ENCODE data around the gene MLEC. TPM values are rescaled to one million over a fixed set of nuclear protein-coding genes. Genes with fewer than 3 reads are reported as not detected.

Gene MLEC
- total RNA-seq, 2 experiments from 2014 or later = 79.2 to 79.4 TPM

DNA sequence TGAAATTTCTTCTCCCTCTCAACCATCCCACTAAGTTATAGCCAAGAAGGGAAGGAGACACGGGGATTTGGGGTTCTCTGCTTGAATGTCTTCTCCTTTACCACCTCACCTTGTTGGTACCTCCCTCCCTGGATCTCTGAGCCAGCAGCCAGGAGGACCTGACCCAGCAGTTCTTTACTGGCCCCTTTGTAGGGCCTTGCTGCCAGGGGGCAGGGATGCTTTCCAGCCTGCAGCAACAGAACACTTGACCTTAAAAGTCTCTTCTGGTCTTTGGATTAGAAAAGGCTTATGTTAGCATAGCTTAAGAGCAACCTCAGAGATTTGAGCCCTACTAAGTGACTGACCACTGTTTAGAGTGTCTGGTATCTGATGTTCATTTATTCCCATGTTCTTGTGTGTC is 10.4 kb downstream of the MLEC start:
- no peak for ATAC-seq
- H3K27ac Mint-ChIP-seq = no peak overlapping the region
- POLR2A ChIA-PET = interaction anchor here (0.8 to 2.3 kb wide), 5 partner anchors 11 to 122 kb away, joined by 3 to 6 read pairs (median 4); partner anchors contain the start of gene MLEC

DNA sequence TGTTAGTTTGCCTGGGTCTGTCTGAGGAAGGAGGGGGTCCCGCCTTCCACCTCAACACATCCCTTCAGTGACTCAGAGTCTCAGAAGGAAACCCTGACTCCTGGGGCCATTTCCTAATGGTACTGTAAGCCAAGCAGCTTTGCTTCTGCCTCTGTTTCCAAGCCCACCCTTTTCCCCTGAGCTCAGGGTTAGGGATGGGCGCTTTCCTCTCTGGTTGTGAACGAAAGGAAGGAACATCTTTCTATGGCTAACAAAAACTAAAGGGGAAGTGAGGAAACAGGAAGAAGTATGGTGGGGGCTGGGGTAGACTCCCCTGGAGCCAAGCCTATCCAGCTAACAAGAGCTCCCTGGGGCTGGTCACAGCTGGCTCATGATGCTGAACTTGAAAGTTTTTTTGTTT is 11.7 kb downstream of the MLEC start:
- ATAC-seq = no peak
- no peaks in the 10 kb centered on the region for H3K4me1 Mint-ChIP-seq (ENCODE audit: low read depth)
- H3K36me3 Mint-ChIP-seq (ENCODE audit: low read depth) = peaks cover 44% of the 10 kb centered on the region
- no peak for TF ChIP-seq CTCF (IDR thresholded peaks at IDR 0.05)
- H3K27me3 Mint-ChIP-seq = no peaks in the 10 kb centered on the region
- no peak for DNase-seq
- no peaks in the 10 kb centered on the region for H3K9me3 Mint-ChIP-seq
- intact Hi-C loops (cut with micrococcal nuclease) = no loop called here
- H3K4me3 Mint-ChIP-seq = no peak overlapping the region
- no peak overlapping the region for H3K27ac Mint-ChIP-seq
- ChIA-PET POLR2A (interaction anchor here (2.0 to 2.3 kb wide), 2 partner anchors 11 to 52 kb away, joined by 4 to 6 read pairs; no protein-coding TSS in a partner anchor), CTCF (interaction anchor here (0.6 to 1.7 kb wide), 9 partner anchors 11 to 203 kb away, joined by 3 to 6 read pairs (median 3); partner anchors contain the start of gene DYNLL1)

More for the DNA sequence above, 10.4 kb downstream of the MLEC start:
- H3K4me1 Mint-ChIP-seq (ENCODE audit: low read depth) = peaks cover 7% of the 10 kb centered on the region
- no peak overlapping the region for H3K4me3 Mint-ChIP-seq
- intact Hi-C loops (cut with micrococcal nuclease) = no loop called here
- no peaks in the 10 kb centered on the region for H3K27me3 Mint-ChIP-seq
- no peak for DNase-seq
- CTCF ChIA-PET = interaction anchor here (0.8 to 1.3 kb wide), 4 partner anchors 9 to 115 kb away, joined by 3 to 6 read pairs (median 5); no protein-coding TSS in a partner anchor
- TF ChIP-seq CTCF (IDR thresholded peaks at IDR 0.05) = no peak
- H3K36me3 Mint-ChIP-seq (ENCODE audit: low read depth) = peaks cover 43% of the 10 kb centered on the region
- no peaks in the 10 kb centered on the region for H3K9me3 Mint-ChIP-seq

GRCh38 chr12:120699553-120699952 is 12.6 kb downstream of the MLEC start:
- DNase-seq (no peak), ATAC-seq (no peak)
- H3K36me3 Mint-ChIP-seq (ENCODE audit: low read depth) = peaks cover 40% of the 10 kb centered on the region
- intact Hi-C loops (cut with micrococcal nuclease) = no loop called here
- H3K27me3 Mint-ChIP-seq = no peaks in the 10 kb centered on the region
- ChIA-PET CTCF (interaction anchor here (0.6 to 1.7 kb wide), 6 partner anchors 11 to 203 kb away, joined by 3 to 4 read pairs (median 3); partner anchors contain the start of genes DYNLL1 and UNC119B), POLR2A (interaction anchor here (0.6 to 2.4 kb wide), 4 partner anchors 10 to 246 kb away, joined by 3 to 10 read pairs (median 4); partner anchors contain the start of gene UNC119B)
- no peaks in the 10 kb centered on the region for H3K4me1 Mint-ChIP-seq (ENCODE audit: low read depth)
- no peak overlapping the region for H3K27ac Mint-ChIP-seq
- H3K4me3 Mint-ChIP-seq = no peak overlapping the region
- no peaks in the 10 kb centered on the region for H3K9me3 Mint-ChIP-seq
- TF ChIP-seq CTCF (IDR thresholded peaks at IDR 0.05) = no peak

- ChIA-PET POLR2A (interaction anchor here (1.2 to 2.4 kb wide), 2 partner anchors 8 to 11 kb away, joined by 3 to 10 read pairs; partner anchors contain the start of gene UNC119B), CTCF (interaction anchor here (0.8 to 1.5 kb wide), 5 partner anchors 10 to 120 kb away, joined by 3 to 4 read pairs (median 3); partner anchors contain the start of genes POP5 and UNC119B)
- H3K27ac Mint-ChIP-seq = no peak overlapping the region
- H3K4me3 Mint-ChIP-seq = no peak overlapping the region
- peaks cover 34% of the 10 kb centered on the region for H3K36me3 Mint-ChIP-seq (ENCODE audit: low read depth)
- H3K4me1 Mint-ChIP-seq (ENCODE audit: low read depth) = no peaks in the 10 kb centered on the region
- H3K27me3 Mint-ChIP-seq = no peaks in the 10 kb centered on the region
- TF ChIP-seq CTCF (IDR thresholded peaks at IDR 0.05) = no peak
- no peaks in the 10 kb centered on the region for H3K9me3 Mint-ChIP-seq
- no peak for ATAC-seq
- DNase-seq = no peak
- intact Hi-C loops (cut with micrococcal nuclease) = no loop called here
Observed at GRCh38 chr12:120700886-120701285, 13.9 kb downstream of the MLEC start.

DNA sequence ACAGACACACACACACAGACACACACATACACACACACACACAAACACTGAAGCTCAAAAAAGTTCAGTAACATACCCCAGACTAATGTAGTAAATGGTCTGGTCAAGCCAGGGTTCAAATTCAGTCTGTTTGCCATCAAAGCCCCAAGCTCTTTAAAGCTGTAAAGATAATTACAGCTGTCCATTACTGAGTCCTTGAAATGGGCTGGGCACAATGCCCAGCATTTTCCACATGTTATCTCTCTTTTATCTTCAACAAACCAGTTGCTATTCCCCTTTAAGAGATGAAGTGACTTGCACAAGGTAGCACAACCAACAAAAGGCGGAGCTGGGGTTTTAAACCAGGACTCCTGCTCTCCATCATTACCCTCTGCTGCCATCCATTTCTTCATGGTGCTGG is 15.7 kb downstream of the MLEC start:
- TF ChIP-seq CTCF (IDR thresholded peaks at IDR 0.05) = no peak
- Mint-ChIP-seq H3K9me3 (no peaks in the 10 kb centered on the region), H3K36me3 (ENCODE audit: low read depth) (peaks cover 26% of the 10 kb centered on the region), H3K4me3 (no peak overlapping the region), H3K27me3 (no peaks in the 10 kb centered on the region), H3K4me1 (ENCODE audit: low read depth) (no peaks in the 10 kb centered on the region), H3K27ac (no peak overlapping the region)
- POLR2A ChIA-PET = no interaction called here
- ATAC-seq (no peak), DNase-seq (no peak)
- CTCF ChIA-PET = interaction anchor here (1.0 to 1.7 kb wide), 3 partner anchors 12 to 56 kb away, joined by 3 to 5 read pairs (median 3); no protein-coding TSS in a partner anchor
- intact Hi-C loops (cut with micrococcal nuclease) = no loop called here

Measured in activated CD8-positive, alpha-beta T cell treated with anti-CD3 and anti-CD28 coated beads for 36 hours (primary cell).